HG02763 (cell line): ENCODE measurements around the gene ARL15.
"Not testable (repeated sequence)": the region's sequence is repeated elsewhere in the genome, so short reads cannot be mapped to it uniquely, and the experiment has no call there.

Experiments
- ATAC-seq: cut with Tn5 transposase; IDR thresholded peaks from one replicate; pipeline ENCODE4 v1.9.1; 2021; ENCODE audit warnings: mild to moderate bottlenecking, moderate library complexity; ENCODE audit not compliant: unreplicated experiment

ARL15 gene

DNA sequence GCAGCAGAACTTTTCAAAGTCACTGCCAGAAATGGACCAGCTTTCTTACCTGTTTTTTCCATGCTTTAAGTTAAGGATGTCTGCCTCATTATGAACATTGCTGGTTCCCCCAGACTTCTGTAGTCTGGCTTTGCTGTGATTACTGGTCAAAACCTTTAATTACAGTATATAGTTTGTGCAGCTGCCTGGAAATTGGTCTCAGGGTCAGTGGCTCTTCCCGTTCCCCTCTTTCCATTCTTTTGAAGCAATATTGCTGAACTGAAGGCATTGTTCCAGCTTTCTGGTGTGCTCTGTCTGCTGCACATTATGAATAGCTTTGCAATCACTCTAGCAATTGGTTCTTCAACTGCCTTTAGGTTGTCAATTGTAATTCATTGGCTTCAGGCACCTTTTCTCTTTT lies 206.5 kb downstream of the ARL15 start:
- ATAC-seq, result no peak

- ATAC-seq, result no peak
Measured at GRCh38 chr5:54098267-54098666, 212.1 kb downstream of the ARL15 start.

GRCh38 chr5:54095969-54096368 lies 214.4 kb downstream of the ARL15 start:
- no peak for ATAC-seq

GRCh38 chr5:54094706-54095105 lies 215.7 kb downstream of the ARL15 start:
- ATAC-seq, result no peak

DNA sequence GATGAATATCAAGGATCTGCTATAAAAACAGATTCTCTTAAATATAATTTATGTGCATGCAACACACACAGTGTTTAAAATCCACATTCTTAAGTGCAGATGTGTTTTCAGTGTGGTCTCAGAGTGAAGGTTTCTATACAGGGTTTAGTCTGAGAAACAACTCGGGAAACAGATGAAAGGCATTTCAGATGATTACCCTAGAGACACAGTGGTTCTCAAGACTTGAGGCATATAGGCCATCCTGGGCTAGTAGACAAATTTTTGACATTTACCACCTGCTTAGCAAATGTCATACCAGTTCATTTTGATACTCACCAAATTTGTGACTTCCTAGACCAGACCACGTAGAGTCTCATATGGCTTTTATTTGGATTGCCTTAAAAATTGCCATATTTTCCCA lies 216.5 kb downstream of the ARL15 start:
- no peak for ATAC-seq

- no peak for ATAC-seq
Measured at GRCh38 chr5:54093081-54093492, 217.3 kb downstream of the ARL15 start.

DNA sequence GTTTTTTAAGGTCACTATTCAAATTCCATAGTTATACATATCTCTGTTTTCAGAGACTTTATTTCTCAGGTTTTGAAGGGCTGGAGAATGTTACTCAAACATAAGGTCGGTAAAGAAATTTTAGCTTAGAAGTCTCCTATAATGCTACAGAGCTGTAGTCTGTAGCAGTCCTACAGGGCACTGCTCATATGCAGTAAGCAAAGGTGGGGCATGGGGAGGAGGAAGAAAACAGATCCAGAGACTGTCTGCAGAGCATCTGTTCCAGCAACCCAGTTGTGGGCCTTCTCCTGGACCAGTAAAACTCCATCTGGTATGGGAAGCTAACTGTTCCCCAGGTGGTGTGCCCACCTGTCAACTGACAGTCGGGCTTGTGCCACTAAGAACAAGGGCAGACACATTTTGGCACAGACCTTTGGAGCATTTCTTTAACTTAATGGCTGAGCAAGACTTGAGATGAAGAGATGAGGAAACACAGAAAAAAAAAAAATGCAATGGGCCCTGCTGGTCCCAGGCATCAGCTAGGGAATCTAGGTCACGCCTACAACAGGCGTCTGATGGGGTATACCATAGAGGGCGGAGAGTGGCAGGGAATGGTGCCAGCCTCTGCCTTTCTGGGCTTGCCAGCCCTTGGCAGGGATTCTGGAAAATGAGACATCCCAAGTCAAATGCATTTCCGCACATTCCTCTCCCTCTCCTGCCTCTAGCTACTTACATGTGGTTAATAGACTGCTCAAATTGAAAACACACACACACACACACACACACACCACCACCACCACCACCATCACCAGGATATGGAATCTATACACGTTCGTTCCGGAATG lies 218.9 kb downstream of the ARL15 start:
- ATAC-seq, result no peak

DNA sequence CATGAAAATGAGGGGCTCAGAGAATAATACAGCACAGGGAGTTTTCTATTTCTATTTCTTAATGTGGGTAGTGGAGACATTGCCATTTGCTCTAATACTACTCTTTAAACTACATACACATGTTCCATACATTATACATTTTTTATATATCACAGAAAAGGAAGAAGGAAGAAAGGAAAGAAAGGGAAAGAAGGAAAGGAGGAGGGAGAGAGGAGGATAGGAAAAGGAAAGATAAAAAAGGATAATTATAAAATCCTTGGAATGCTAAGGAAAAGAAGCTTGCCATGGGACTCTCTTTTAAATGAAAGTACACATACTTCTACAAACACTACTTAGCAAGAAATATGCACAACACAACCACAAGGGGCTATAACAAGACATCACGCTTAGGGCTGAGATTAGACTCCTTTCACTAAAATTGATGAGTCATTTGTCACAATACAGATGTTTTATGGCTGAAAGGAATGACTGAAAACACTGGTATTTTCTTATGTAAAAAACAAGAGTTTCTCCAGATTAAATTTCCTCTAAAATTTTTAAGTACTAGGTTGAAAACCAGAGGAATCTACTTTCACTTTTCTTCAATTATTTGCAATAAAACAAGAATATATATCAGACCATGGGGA lies 219.8 kb downstream of the ARL15 start:
- ATAC-seq, result no peak

- ATAC-seq, result no peak
Measured at GRCh38 chr5:54088081-54088480, 222.3 kb downstream of the ARL15 start.

DNA sequence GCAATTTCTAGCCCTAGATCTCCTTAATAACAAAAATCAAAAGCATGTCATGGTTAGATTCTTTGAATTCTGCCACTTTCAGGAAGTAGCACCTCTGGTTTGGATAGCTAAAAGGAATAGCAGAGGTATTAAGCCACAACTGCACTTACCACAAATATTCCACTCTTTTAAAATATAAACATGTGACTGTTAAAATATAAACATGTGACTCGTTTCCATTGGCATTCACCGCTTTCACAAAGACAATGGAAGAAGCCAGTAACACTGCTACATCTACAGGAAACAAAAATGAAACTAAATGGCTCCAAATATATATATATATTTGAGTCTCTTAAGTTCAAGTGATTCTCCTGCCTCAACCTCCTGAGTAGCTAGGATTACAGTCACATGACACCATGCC lies 222.9 kb downstream of the ARL15 start:
- no peak for ATAC-seq

DNA sequence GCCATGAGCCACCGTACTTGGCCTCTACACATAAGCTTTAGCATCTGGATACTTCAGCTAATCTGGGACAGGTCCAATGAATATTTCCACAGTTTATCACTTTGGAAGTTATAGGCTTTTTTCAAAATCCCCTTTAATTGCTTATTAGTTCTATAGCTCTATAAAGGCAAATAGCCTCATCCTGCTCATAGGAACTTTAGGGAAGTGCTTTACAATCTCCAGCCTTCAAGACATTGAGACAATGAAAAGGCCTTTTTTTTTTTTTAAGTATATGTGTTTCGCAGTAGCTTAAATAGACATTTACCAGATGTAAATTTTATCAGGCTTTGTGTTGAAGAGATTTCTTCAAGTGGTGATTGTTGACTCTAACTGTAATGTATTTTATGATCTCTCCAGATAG lies 224.2 kb downstream of the ARL15 start:
- ATAC-seq, result no peak

DNA sequence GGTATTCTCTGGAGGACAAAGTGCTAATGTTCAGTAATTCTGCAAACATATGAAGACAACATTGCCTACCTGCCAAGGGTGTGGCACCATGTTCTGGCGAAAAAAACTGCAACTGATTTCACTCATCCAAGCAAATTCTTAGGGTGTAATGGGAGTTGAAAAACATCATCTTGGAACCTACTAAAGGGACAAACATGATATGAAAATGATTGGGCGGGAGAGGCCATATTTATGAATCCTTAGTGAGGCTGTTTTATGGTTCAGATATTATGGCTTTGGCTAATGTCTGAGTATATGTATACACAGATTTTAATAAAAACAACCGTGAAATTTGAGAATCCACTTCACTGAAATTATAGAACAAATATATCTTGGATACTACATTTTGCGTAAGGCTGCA lies 225.7 kb downstream of the ARL15 start:
- ATAC-seq, result no peak

DNA sequence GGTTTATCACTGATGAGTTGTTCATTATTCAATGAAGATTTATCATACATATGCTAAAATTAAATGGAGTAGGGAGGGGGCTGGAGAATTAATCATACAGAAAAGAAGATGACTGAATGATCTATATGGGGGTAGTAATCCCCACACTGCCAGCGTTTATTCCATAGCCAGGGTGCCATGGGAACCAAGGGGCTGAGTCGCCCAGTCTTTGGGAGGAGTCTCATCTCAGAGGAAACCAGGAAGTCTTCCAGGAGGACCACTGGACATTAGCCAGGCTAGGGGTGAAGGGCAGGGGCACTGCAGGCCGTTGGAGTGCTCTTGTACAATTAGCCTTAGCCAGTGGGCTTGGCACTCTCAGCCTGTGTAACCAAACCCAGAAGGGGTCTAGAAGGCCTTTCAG lies 226.5 kb downstream of the ARL15 start:
- ATAC-seq, result no peak

DNA sequence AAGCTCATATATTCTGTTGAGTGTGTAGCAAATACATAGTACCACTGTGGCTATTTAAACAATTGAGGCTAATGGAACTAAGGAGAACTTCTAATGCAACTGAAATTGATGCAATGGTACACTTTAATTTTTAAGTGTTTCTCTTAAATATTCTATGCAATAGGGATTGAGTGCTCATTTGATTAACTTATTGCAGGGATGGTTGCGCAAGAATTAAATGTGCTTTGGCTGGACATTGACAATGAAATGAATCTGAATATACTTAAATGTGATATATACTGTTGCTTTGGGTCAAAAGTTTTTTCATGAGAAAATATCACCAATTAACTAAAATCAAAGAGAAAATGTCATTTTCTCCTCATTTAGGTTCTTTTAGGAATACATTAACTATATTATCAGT lies 227.1 kb downstream of the ARL15 start:
- no peak for ATAC-seq

- no peak for ATAC-seq
Measured at GRCh38 chr5:54081415-54081814, 229.0 kb downstream of the ARL15 start.

DNA sequence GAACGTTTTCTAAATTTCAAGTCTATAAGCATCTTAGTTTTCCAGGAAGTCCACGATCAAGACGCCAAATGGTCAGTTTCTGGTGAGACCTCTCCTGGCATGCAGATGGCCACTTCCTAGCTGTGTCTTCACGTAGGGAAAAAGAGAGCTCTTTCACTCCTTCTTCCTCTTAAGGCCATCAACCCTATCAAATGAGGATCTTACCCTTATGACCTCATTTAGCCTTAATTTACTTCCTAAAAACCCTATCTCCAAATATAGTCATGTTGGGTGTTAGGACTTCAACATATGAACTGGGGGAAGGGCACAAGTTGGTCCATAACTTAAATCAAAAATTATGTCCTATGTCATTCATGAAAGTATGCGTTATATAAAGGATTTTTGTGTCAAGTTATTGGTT lies 229.5 kb downstream of the ARL15 start:
- ATAC-seq, result no peak

GRCh38 chr5:54073735-54074134 lies 236.6 kb downstream of the ARL15 start:
- ATAC-seq, result no peak

DNA sequence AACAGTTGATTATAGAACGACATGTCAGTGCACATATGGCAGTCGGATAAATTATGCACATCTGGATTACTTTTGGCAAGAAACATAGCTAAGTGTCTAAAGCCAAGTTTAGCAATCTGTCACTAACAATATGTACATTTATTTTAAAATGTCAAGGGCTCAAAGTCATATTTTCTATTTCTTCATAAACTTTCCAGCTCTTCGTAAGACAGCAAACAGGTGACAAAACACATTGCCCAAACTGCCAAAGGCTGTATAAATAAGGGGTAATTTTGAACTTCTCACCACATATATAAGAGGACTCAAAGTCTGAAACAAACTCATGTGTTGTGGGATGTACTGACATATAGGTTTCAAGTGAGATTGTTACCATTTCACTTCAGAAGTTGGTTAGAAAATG lies 237.2 kb downstream of the ARL15 start:
- no peak for ATAC-seq

DNA sequence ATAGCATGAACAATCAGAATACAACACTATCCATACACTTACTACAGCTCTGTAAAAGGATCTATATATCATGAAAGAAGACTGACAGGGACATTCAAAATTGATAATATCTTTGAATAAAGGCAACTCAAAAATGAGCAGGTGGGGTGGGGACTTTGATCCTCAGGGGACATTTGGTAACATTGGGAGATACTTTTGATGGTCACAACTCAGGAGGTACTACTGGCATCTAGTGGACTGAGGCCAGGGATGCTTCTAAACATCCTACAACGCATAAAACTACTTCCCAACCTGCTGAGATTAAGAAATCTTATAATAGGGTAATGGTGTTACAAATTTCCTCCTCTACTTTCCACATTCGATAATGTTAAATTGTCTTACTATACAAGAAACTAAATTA lies 243.9 kb downstream of the ARL15 start:
- ATAC-seq, result no peak

DNA sequence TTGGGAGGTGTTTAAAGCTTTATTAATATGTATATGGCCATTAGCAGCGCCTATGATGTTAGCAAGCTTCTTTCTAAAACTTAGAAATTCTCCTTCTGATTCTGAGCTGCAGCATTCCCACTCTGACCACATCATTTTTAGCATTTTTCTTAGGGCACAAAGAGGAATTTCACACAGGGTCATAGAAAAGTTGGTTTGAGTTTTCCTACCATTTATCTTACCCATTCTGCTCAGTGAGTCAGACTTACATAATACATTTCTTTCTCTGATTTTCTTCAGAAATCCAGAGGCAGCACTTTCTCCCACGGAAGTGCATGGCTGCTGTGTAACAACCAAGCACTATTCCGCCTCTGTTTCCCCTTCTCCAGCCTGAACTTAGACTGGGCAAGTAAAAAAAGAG lies 246.6 kb downstream of the ARL15 start:
- ATAC-seq, result no peak

DNA sequence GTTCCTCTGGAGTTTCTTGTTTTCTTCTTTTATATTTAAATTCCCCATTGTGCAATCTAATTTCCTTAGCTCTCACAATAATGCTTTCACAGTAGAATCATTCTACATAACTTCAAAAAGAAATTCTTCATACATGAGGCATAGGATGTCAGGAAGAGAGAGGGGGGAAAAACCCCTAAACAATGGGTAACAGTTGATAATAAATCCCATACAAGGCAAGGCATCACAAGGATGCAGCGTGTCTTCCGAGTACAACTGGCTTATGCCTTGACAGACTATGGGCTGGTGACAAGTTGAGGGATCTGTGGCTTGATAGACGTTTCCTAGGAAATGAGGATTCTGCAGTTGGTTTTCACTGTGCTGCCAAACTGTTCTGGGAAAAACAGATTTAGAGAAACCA lies 247.4 kb downstream of the ARL15 start:
- ATAC-seq, result no peak

DNA sequence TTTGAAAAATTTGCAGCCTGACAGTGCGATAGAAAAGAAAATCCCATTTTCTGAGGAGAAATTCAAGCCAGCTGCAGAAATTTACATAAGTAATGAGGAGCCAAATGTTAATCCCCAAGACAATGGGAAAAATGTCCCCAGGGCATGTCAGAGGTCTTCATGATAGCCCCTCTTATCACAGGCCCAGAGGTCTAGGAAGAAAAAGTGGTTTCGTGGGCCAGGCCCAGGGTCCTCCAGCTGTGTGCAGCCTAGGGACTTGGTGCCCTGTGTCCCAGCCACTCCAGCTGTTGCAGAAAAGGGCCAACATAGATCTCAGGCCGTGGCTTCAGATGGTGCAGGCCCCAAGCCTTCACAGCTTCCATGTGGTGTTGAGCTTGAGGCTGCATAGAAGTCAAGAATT lies 249.5 kb downstream of the ARL15 start:
- not testable (repeated sequence) for ATAC-seq

- no peak for ATAC-seq
Measured at GRCh38 chr5:54049963-54050362, 260.4 kb downstream of the ARL15 start.
